Measurements from ENCODE around the gene PSAP. TPM values are rescaled to one million over a fixed set of nuclear protein-coding genes. Genes with fewer than 3 reads are reported as not detected.

The PSAP gene
- polyA plus RNA-seq, 1 donor from 2014 or later = 651 TPM

- Histone ChIP-seq H4K20me1 (ENCODE audit: insufficient read depth) (no peaks in the 10 kb centered on the region), H3K9ac (ENCODE audit: low read length) (no peak overlapping the region), H2AFZ (ENCODE audit: low read depth, low read length) (no peak overlapping the region), H3K9me3 (ENCODE audit: low read length) (no peaks in the 10 kb centered on the region), H3K4me2 (ENCODE audit: low read length) (no peak overlapping the region), H3K27me3 (ENCODE audit: insufficient read depth, low read depth, low read length) (peaks cover 14% of the 10 kb centered on the region), H3K27ac (ENCODE audit: low read length) (no peak overlapping the region), H3F3A (ENCODE audit: insufficient read depth, low read length, poor library complexity, severe bottlenecking) (no peaks in the 10 kb centered on the region), H3K79me2 (replicated peaks; ENCODE audit: insufficient read depth, low read length) (no peaks in the 10 kb centered on the region), H3K36me3 (ENCODE audit: insufficient read depth, low read length) (no peaks in the 10 kb centered on the region), H3K4me3 (ENCODE audit: low read length) (no peak overlapping the region), H3K9me2 (ENCODE audit: insufficient read depth, low read length) (no peaks in the 10 kb centered on the region)
- no peak for TF ChIP-seq CTCF (IDR thresholded peaks at IDR 0.05; ENCODE audit: poor library complexity, severe bottlenecking)
- no peak for TF ChIP-seq SMC3 (conservative IDR thresholded peaks at IDR 0.05; ENCODE audit: poor library complexity)
- no peak for TF ChIP-seq TAF1 (IDR thresholded peaks at IDR 0.05; ENCODE audit: low read depth)
- TF ChIP-seq REST (IDR thresholded peaks at IDR 0.05; ENCODE audit: borderline replicate concordance) = no peak
- TF ChIP-seq EZH2 (IDR thresholded peaks at IDR 0.05; ENCODE audit: borderline replicate concordance, insufficient read depth, low read length, poor library complexity, severe bottlenecking) = no peak
- no peak for TF ChIP-seq EP300 (conservative IDR thresholded peaks at IDR 0.05; ENCODE audit: poor library complexity, severe bottlenecking)
- no peak for TF ChIP-seq POLR2AphosphoS5 (IDR thresholded peaks at IDR 0.05)
- no peak for TF ChIP-seq MXI1 (conservative IDR thresholded peaks at IDR 0.05; ENCODE audit: poor library complexity, severe bottlenecking)
- TF ChIP-seq RAD21 (conservative IDR thresholded peaks at IDR 0.05) = no peak
These were observed 72.8 kb downstream of the PSAP start for GRCh38 chr10:71778071-71778825.

GRCh38 chr10:71777213-71777985 lies 73.7 kb downstream of the PSAP start:
- H3K9me2 ChIP-seq (ENCODE audit: insufficient read depth, low read length) = no peaks in the 10 kb centered on the region
- H3K27me3 ChIP-seq (ENCODE audit: insufficient read depth, low read depth, low read length) = peaks cover 21% of the 10 kb centered on the region
- TF ChIP-seq SMC3 (conservative IDR thresholded peaks at IDR 0.05; ENCODE audit: poor library complexity) (no peak), EP300 (conservative IDR thresholded peaks at IDR 0.05; ENCODE audit: poor library complexity, severe bottlenecking) (no peak), EZH2 (IDR thresholded peaks at IDR 0.05; ENCODE audit: borderline replicate concordance, insufficient read depth, low read length, poor library complexity, severe bottlenecking) (no peak), TAF1 (IDR thresholded peaks at IDR 0.05; ENCODE audit: low read depth) (no peak), MXI1 (conservative IDR thresholded peaks at IDR 0.05; ENCODE audit: poor library complexity, severe bottlenecking) (no peak), REST (IDR thresholded peaks at IDR 0.05; ENCODE audit: borderline replicate concordance) (no peak), CTCF (IDR thresholded peaks at IDR 0.05; ENCODE audit: poor library complexity, severe bottlenecking) (no peak), RAD21 (conservative IDR thresholded peaks at IDR 0.05) (no peak), POLR2AphosphoS5 (IDR thresholded peaks at IDR 0.05) (no peak)
- H3K4me3 ChIP-seq (ENCODE audit: low read length) = no peak overlapping the region
- H3K9ac ChIP-seq (ENCODE audit: low read length) = no peak overlapping the region
- no peaks in the 10 kb centered on the region for H3K79me2 ChIP-seq (replicated peaks; ENCODE audit: insufficient read depth, low read length)
- no peaks in the 10 kb centered on the region for H3K9me3 ChIP-seq (ENCODE audit: low read length)
- H4K20me1 ChIP-seq (ENCODE audit: insufficient read depth) = no peaks in the 10 kb centered on the region
- H2AFZ ChIP-seq (ENCODE audit: low read depth, low read length) = no peak overlapping the region
- H3K4me2 ChIP-seq (ENCODE audit: low read length) = no peak overlapping the region
- H3K36me3 ChIP-seq (ENCODE audit: insufficient read depth, low read length) = no peaks in the 10 kb centered on the region
- H3F3A ChIP-seq (ENCODE audit: insufficient read depth, low read length, poor library complexity, severe bottlenecking) = no peaks in the 10 kb centered on the region
- no peak overlapping the region for H3K27ac ChIP-seq (ENCODE audit: low read length)

Measured in neural cell (in vitro differentiated cells).